Ascending aorta (tissue), 2 donors: ENCODE data around the gene FILIP1L. TPM values are rescaled to one million over a fixed set of nuclear protein-coding genes. Genes with fewer than 3 reads are reported as not detected.

Experiments used
- DNase-seq, 2 donors: peaks; one replicate each; pipeline ENCODE4 v3.0.0-alpha.2; 2019; ENCODE audit warnings: low spot score in 2 of 2
- H3K27ac ChIP-seq, 2 donors: fragments of 200-600 bp; sonication (generic); one replicate each; pipeline ENCODE4 v1.5.1; 2016 to 2017; ENCODE audit warnings: mild to moderate bottlenecking in 1 of 2
- H3K27me3 ChIP-seq: fragments of 200-600 bp; sonication (generic); one replicate; pipeline ENCODE4 v1.5.1; 2017
- H3K36me3 ChIP-seq, 2 donors: fragments of 200-600 bp; sonication (generic); one replicate each; pipeline ENCODE4 v1.5.1; 2016
- H3K4me1 ChIP-seq, 2 donors: fragments of 200-600 bp; sonication (generic); one replicate each; pipeline ENCODE4 v1.5.1; 2016 to 2017; ENCODE audit warnings: mild to moderate bottlenecking in 1 of 2
- H3K4me3 ChIP-seq, 2 donors: fragments of 200-600 bp; sonication (generic); one replicate each; pipeline ENCODE4 v1.5.1; 2016 to 2017; ENCODE audit warnings: mild to moderate bottlenecking in 1 of 2
- H3K9me3 ChIP-seq, 2 donors: fragments of 200-600 bp; sonication (generic); one replicate each; pipeline ENCODE4 v1.5.1; 2016
- CTCF ChIP-seq, 3 experiments: fragments of 200-600 bp in 2 of 3; fragments of 450-650 bp in 1 of 3; sonication (generic) in 2 of 3; IDR thresholded peaks; one replicate each; pipeline ENCODE4 v1.5.1; 2016 to 2019; ENCODE audit warnings: antibody characterized with exemption in 3 of 3, mild to moderate bottlenecking in 1 of 3, moderate library complexity in 1 of 3
- intact Hi-C: fragments of 100-400 bp; cut with DNase I; formaldehyde crosslinking; loops from one replicate; pipeline ENCODE4 v1.15.1; 2023
- total RNA-seq: library from RNA; depleted of rRNA; stranded (reverse); fragments of >200 nt; gene quantifications from one replicate; pipeline ENCODE4 v1.1.0, GENCODE V29; 2016

Gene FILIP1L
- total RNA-seq, 1 donor from 2014 or later = 106 TPM

GRCh38 chr3:100041328-100041749 lies 73.0 kb downstream of the FILIP1L start:
- peak overlapping the region; percentile 89 to 94 for H3K27ac ChIP-seq
- peaks cover 9 to 40% of the 10 kb centered on the region in 2 donors for H3K4me1 ChIP-seq
- intact Hi-C loops = loop anchor here (2.0 to 5.0 kb wide), 3 partner anchors 74 to 169 kb away; no protein-coding TSS in a partner anchor
- H3K4me3 ChIP-seq = no peak overlapping the region
- no peaks in the 10 kb centered on the region for H3K9me3 ChIP-seq
- no peaks in the 10 kb centered on the region for H3K36me3 ChIP-seq
- H3K27me3 ChIP-seq = no peaks in the 10 kb centered on the region
- DNase-seq = no peak
- TF ChIP-seq CTCF (IDR thresholded peaks at IDR 0.05) = no peak

- no peaks in the 10 kb centered on the region for H3K36me3 ChIP-seq
- peak in 1 of 2 donors; percentile 71 for DNase-seq
- H3K9me3 ChIP-seq = no peaks in the 10 kb centered on the region
- peaks cover 9 to 40% of the 10 kb centered on the region in 2 donors for H3K4me1 ChIP-seq
- H3K27me3 ChIP-seq = no peaks in the 10 kb centered on the region
- peak overlapping the region in 1 of 2 donors; percentile 7 for H3K4me3 ChIP-seq
- intact Hi-C loops = loop anchor here (2.0 to 5.0 kb wide), 3 partner anchors 73 to 168 kb away; no protein-coding TSS in a partner anchor
- H3K27ac ChIP-seq = peak overlapping the region; percentile 89 to 94
- TF ChIP-seq CTCF (IDR thresholded peaks at IDR 0.05) = no peak
Observed at GRCh38 chr3:100040451-100041225, 73.7 kb downstream of the FILIP1L start.

- Histone ChIP-seq H3K9me3 (no peaks in the 10 kb centered on the region), H3K4me1 (peaks cover 9 to 42% of the 10 kb centered on the region in 2 donors), H3K27ac (peak overlapping the region; percentile 89 to 94), H3K4me3 (no peak overlapping the region), H3K36me3 (no peaks in the 10 kb centered on the region), H3K27me3 (no peaks in the 10 kb centered on the region)
- no peak for TF ChIP-seq CTCF (IDR thresholded peaks at IDR 0.05)
- no peak for DNase-seq
- intact Hi-C loops = no loop called here
Observed at GRCh38 chr3:100039075-100039474, 75.2 kb downstream of the FILIP1L start.

- intact Hi-C loops = no loop called here
- Histone ChIP-seq H3K9me3 (no peaks in the 10 kb centered on the region), H3K27ac (no peak overlapping the region), H3K36me3 (no peaks in the 10 kb centered on the region), H3K4me3 (no peak overlapping the region), H3K27me3 (no peaks in the 10 kb centered on the region), H3K4me1 (peaks cover 4 to 13% of the 10 kb centered on the region in 2 donors)
- TF ChIP-seq CTCF (IDR thresholded peaks at IDR 0.05) = no peak
- DNase-seq = no peak
Observed at GRCh38 chr3:100033903-100034471, 80.3 kb downstream of the FILIP1L start.

- intact Hi-C loops = no loop called here
- TF ChIP-seq CTCF (IDR thresholded peaks at IDR 0.05) = no peak
- peaks cover 4 to 13% of the 10 kb centered on the region in 2 donors for H3K4me1 ChIP-seq
- no peaks in the 10 kb centered on the region for H3K36me3 ChIP-seq
- no peaks in the 10 kb centered on the region for H3K9me3 ChIP-seq
- H3K27me3 ChIP-seq = no peaks in the 10 kb centered on the region
- no peak overlapping the region for H3K4me3 ChIP-seq
- H3K27ac ChIP-seq = no peak overlapping the region
- DNase-seq = no peak
Observed at GRCh38 chr3:100033184-100033583, 81.1 kb downstream of the FILIP1L start.
